Measurements from ENCODE around the gene GABRB3. TPM values are rescaled to one million over a fixed set of nuclear protein-coding genes. Genes with fewer than 3 reads are reported as not detected.

GABRB3 gene
- total and polyA plus RNA-seq, 2 donors (not counting 1 experiment from before 2014, with no cell fraction given): 0.07 TPM; not detected in 1

- Mint-ChIP-seq H3K4me3 (no peak overlapping the region), H3K27me3 (no peaks in the 10 kb centered on the region), H3K4me1 (no peaks in the 10 kb centered on the region), H3K9me3 (ENCODE audit: insufficient read depth) (peaks cover 16% of the 10 kb centered on the region), H3K27ac (no peak overlapping the region)
- Histone ChIP-seq H3K9ac (ENCODE audit: low read length) (no peak overlapping the region), H4K20me1 (ENCODE audit: control insufficient read depth, insufficient read depth, low read length, poor library complexity, severe bottlenecking) (no peaks in the 10 kb centered on the region), H3K9me3 (ENCODE audit: control extremely low read depth in 1 of 3, control insufficient read depth in 2 of 3, insufficient read depth in 1 of 3, low read length in 2 of 3) (peaks cover 0 to 15% (median 0%) of the 10 kb centered on the region in 3 donors), H3K79me2 (ENCODE audit: control insufficient read depth, insufficient read depth, low read length) (no peaks in the 10 kb centered on the region), H3K27me3 (replicated peaks in 1 of 4; ENCODE audit: control extremely low read depth in 1 of 4, control insufficient read depth in 3 of 4, insufficient read depth in 4 of 4, low read length in 3 of 4) (no peaks in the 10 kb centered on the region), H3K4me2 (replicated peaks; ENCODE audit: low read depth, low read length, poor library complexity, severe bottlenecking) (no peak overlapping the region), H3K36me3 (replicated peaks in 1 of 2; ENCODE audit: control extremely low read depth in 1 of 2, control insufficient read depth in 1 of 2, extremely low read depth in 1 of 2, insufficient read depth in 2 of 2, low read length in 1 of 2) (no peaks in the 10 kb centered on the region), H3K4me1 (ENCODE audit: control insufficient read depth in 2 of 2, insufficient read depth in 2 of 2, low read length in 2 of 2) (no peaks in the 10 kb centered on the region), H3K27ac (ENCODE audit: low read length in 2 of 2) (no peak overlapping the region), H3K4me3 (ENCODE audit: control extremely low read depth in 1 of 5, extremely low read depth in 1 of 5, insufficient read depth in 1 of 5, low read depth in 2 of 5, low read length in 4 of 5) (no peak overlapping the region), H2AFZ (ENCODE audit: insufficient read depth, low read depth, low read length, poor library complexity, severe bottlenecking) (no peak overlapping the region)
- intact Hi-C loops (cut with micrococcal nuclease): no loop called here
- TF ChIP-seq EZH2 (IDR thresholded peaks at IDR 0.05; ENCODE audit: borderline replicate concordance, insufficient read depth, low read depth, low read length, poor library complexity, severe bottlenecking): no peak
- no peak for TF ChIP-seq CTCF (IDR thresholded peaks at IDR 0.05)
- DNase-seq: no peak
- no peak for ATAC-seq (ENCODE audit: low read depth)
- POLR2A ChIA-PET: no interaction called here
- CTCF ChIA-PET: no interaction called here
- no CpG with 5 or more reads among the region's 3 CpGs for WGBS (ENCODE audit: insufficient coverage)
These were observed 222.0 kb downstream of the GABRB3 start for GRCh38 chr15:26550880-26551279.

GRCh38 chr15:26537663-26538062 is 235.2 kb downstream of the GABRB3 start:
- POLR2A ChIA-PET: no interaction called here
- CTCF ChIA-PET: no interaction called here
- DNase-seq (no peak), ATAC-seq (ENCODE audit: low read depth) (no peak)
- Histone ChIP-seq H3K27ac (ENCODE audit: low read length in 2 of 2) (no peak overlapping the region), H4K20me1 (ENCODE audit: control insufficient read depth, insufficient read depth, low read length, poor library complexity, severe bottlenecking) (no peaks in the 10 kb centered on the region), H3K79me2 (ENCODE audit: control insufficient read depth, insufficient read depth, low read length) (no peaks in the 10 kb centered on the region), H3K4me1 (ENCODE audit: control insufficient read depth in 2 of 2, insufficient read depth in 2 of 2, low read length in 2 of 2) (no peaks in the 10 kb centered on the region), H2AFZ (ENCODE audit: insufficient read depth, low read depth, low read length, poor library complexity, severe bottlenecking) (no peak overlapping the region), H3K27me3 (replicated peaks in 1 of 4; ENCODE audit: control extremely low read depth in 1 of 4, control insufficient read depth in 3 of 4, insufficient read depth in 4 of 4, low read length in 3 of 4) (no peaks in the 10 kb centered on the region), H3K36me3 (replicated peaks in 1 of 2; ENCODE audit: control extremely low read depth in 1 of 2, control insufficient read depth in 1 of 2, extremely low read depth in 1 of 2, insufficient read depth in 2 of 2, low read length in 1 of 2) (no peaks in the 10 kb centered on the region), H3K9me3 (ENCODE audit: control extremely low read depth in 1 of 3, control insufficient read depth in 2 of 3, insufficient read depth in 1 of 3, low read length in 2 of 3) (peaks cover 0 to 1% (median 0%) of the 10 kb centered on the region in 3 donors), H3K4me2 (replicated peaks; ENCODE audit: low read depth, low read length, poor library complexity, severe bottlenecking) (no peak overlapping the region), H3K9ac (ENCODE audit: low read length) (no peak overlapping the region), H3K4me3 (ENCODE audit: control extremely low read depth in 1 of 5, extremely low read depth in 1 of 5, insufficient read depth in 1 of 5, low read depth in 2 of 5, low read length in 4 of 5) (no peak overlapping the region)
- H3K4me1 Mint-ChIP-seq: no peaks in the 10 kb centered on the region
- WGBS (ENCODE audit: insufficient coverage): no CpG with 5 or more reads among the region's 2 CpGs
- intact Hi-C loops (cut with micrococcal nuclease): no loop called here
- H3K4me3 Mint-ChIP-seq: no peak overlapping the region
- H3K27ac Mint-ChIP-seq: no peak overlapping the region
- H3K27me3 Mint-ChIP-seq: no peaks in the 10 kb centered on the region
- peaks cover 12% of the 10 kb centered on the region for H3K9me3 Mint-ChIP-seq (ENCODE audit: insufficient read depth)
- TF ChIP-seq EZH2 (IDR thresholded peaks at IDR 0.05; ENCODE audit: borderline replicate concordance, insufficient read depth, low read depth, low read length, poor library complexity, severe bottlenecking): no peak
- TF ChIP-seq CTCF (IDR thresholded peaks at IDR 0.05): no peak

Data from B cell (primary cell).